ENCODE data around the gene FLVCR2.

Gene FLVCR2

DNA sequence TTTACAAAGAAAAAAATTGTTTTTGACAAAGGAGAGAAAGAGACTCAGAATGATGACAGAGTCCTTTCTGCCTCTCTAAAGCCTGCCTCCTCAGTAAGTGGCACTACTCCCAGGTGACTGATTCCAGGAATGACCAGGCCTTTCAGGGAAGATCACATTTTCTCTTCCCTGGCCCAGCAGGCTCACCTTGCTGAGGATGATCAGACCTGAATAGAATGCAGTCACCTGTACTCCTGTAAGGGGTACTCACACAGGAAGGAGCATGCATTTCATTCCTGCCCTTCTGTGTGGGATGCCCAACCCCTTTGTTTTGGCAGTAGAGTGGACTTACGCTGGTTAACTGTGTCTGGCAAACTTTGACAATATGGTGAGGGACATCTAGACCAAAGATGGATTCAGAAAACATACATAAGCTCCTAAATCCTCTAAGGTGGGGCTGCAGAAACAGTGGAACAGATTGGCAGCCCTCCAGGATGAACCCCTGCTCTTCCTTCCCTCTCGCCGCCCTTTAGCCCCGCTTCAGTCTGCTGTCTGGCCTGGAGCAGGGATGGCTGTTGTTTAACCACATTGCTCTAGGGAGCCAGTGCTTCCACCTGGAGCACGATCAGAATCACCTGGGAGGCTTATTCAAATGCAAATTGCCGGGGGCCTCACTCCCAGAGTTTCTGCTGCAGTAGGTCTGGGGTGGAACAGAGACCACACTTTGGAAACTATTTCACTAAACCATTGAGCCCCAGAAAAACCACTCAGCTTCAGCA, 52.5 kb downstream of the FLVCR2 start:
- DNase-seq (ENCODE audit: low read depth) = no peak

GRCh38 chr14:75631453-75631831, 53.0 kb downstream of the FLVCR2 start:
- DNase-seq (ENCODE audit: low read depth) = no peak

DNA sequence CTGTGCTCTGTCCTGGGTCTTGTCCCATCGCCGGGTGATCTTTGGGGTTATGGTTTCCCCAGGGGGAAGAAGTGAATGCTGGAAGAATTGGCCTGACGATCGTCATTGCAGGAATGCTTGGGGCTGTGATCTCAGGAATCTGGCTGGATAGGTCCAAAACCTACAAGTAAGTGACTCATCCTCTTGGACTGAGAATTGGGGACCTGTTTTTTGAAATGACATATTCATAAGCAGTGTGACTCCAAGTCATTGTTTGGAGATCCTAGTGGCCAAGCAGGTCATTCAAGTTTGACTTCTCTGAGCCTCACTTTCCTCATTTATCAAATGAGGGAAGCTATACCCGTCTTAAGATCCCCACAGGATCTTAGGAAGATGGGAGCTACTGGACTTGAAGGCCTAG, 56.4 kb downstream of the FLVCR2 start:
- no peak for DNase-seq (ENCODE audit: low read depth)

DNA sequence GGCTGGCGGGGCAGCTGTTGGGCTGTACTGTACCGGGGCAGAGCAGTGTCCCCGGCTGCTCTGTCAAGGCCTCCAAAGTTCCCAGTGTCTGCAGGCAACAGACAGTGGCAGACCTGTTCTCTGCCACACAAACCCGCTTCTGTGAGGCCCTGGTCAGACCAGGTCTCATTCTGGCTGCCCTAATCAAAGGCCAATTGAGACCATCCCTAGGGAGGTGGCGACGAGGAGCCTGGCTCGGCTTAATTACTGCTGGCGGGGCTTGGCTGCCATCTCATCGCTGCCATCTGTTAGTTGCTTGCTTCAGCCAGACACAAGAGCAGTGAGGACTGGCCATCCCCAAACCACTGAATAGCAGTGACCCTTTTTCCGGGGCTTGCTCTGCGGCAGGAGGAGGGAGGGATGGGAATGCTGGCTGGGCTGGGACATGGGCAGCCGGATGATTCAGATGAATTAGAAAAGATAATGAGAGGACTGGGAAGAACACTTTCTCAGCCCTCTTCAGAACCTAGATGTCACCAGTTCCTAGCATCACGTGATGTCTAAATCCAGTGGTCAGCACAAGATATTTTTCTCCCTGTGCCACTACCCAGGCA, 57.8 kb downstream of the FLVCR2 start:
- no peak for DNase-seq (ENCODE audit: low read depth)

GRCh38 chr14:75640876-75641275, 62.5 kb downstream of the FLVCR2 start:
- DNase-seq (ENCODE audit: low read depth) = no peak

DNA sequence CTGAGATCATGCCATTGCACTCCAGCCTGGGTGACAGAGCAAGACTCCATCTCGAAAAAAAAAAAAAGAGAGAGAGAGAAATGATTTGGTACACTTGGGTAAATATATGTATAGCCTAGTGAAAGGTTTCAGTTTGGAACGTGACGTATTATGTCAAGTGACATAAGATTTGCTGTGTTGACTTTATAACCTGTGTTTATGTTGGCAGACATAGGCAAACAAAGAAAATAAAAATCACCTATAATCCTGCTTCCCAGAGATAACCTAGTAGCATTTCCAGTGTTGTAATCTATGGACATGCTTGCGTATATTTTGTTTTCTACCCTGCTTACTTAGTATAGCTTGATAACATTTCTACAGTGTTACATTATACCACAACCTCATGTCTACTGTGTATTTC, 65.6 kb downstream of the FLVCR2 start:
- no peak for DNase-seq (ENCODE audit: low read depth)

DNA sequence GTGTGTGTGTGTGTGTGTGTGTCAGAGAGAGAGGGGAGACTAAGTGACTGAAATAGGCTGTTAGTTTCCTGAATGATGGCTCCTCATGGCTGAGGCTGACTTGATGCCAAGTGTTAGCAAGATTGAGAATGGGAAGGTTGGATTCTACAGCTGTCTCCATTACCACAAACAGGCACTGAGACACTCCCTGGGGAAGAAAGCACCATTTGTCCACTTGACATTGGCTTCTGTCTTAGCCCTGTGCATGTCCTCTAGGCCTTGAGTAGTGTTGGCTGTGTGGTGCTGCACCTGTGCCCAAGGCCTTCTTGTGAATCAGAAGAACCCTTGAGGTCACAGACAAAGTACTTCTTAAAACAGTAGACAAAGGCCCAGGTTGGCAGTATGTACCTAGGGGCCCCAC, 66.6 kb downstream of the FLVCR2 start:
- DNase-seq (ENCODE audit: low read depth) = no peak

- DNase-seq (ENCODE audit: low read depth) = no peak
Observed at GRCh38 chr14:75646762-75647161, 68.3 kb downstream of the FLVCR2 start.

DNA sequence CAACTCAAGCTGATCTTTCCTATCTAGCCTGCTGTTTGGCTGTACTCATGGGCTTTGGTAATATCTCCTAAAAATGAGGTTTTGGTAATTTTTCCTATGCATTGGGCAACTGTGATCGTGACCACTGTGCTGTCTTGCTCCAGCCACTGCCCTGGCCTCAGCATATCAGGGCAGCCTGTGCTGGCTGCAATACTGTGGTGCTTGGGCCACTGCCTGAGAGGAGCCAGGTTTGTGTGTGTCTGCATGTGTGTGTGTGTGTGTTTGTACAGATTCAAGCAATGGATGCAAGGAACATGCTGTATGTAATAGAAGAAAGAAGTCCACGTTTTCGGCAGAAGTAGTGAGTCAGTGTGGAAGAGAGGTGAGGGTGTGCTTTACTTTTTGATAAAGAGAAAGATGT, 69.2 kb downstream of the FLVCR2 start:
- no peak for DNase-seq (ENCODE audit: low read depth)

- DNase-seq (ENCODE audit: low read depth) = no peak
Observed at GRCh38 chr14:75648066-75648838, 69.8 kb downstream of the FLVCR2 start.

GRCh38 chr14:75649337-75649736, 70.9 kb downstream of the FLVCR2 start:
- DNase-seq (ENCODE audit: low read depth) = no peak

DNA sequence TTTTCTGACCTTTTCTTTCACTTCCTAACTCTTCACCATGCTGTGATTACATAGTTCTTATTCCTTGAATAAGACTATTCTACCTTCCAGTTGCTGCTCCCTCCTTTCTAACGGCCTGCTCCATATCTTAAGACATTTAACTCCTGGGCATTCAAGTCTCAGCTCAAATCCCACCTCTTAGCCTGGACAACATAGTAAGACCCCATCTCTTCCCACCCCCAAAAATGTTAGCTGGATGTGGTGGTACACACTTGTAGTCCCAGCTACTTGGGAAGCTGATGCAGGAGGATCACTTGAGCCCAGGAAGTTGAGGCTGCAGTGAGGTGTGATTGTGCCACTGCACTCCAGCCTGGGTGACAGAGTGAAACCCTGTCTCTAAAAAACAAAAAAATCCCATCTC, 71.4 kb downstream of the FLVCR2 start:
- no peak for DNase-seq (ENCODE audit: low read depth)

GRCh38 chr14:75650253-75651058, 72.0 kb downstream of the FLVCR2 start:
- DNase-seq (ENCODE audit: low read depth) = no peak

DNA sequence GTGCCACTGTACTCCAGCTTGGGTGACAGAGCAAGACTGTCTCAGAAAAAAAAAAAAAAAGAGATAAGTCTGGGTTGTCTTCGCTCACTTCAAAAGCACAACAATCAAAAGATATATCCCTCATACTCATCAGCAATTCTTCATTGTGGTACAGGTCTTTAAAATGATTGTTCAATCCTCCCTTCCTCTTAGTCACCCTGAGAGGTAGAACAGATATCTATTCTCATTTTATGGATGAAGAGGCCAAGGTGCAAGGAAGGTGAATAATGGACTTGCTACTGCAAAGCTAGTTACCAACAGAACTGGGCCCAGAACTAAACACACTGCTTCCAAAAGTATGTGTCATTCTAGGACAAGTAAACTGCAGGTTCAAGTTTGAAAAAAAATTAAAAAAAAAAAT, 75.1 kb downstream of the FLVCR2 start:
- no peak for DNase-seq (ENCODE audit: low read depth)

DNA sequence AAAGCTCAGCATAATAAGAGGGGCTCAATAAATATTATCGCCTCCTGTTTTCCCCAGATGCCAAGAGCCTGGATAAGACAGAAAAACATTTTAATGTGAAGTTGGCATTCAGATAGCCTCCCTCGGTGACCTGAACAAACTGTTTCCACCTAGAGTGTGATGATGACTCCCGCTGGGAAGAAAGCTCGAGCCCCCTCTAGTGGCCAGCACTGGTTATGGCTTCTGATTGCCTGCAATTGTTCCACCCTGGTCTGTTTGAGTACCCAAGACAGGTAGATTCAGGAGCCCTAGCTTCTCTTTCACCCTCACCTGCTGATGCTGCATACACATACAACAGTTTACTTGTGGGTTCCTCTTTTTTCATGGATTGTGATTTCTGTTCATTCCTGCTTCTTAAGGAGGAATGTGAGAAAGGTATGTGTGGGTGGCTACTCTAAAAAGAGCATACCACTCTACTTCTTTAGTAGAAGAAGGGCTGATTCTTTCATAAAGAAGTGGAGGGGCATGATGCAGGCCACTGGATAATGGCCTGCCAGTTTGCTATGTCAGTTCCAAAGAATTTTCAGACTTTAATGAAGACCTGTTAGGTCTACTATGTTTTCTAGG, 75.8 kb downstream of the FLVCR2 start:
- peak; percentile 75 for DNase-seq (ENCODE audit: low read depth)

- no peak for DNase-seq (ENCODE audit: low read depth)
Observed at GRCh38 chr14:75655235-75655634, 76.8 kb downstream of the FLVCR2 start.

GRCh38 chr14:75657331-75657730, 78.9 kb downstream of the FLVCR2 start:
- no peak for DNase-seq (ENCODE audit: low read depth)

GRCh38 chr14:75658957-75659356, 80.5 kb downstream of the FLVCR2 start:
- DNase-seq (ENCODE audit: low read depth) = no peak

DNA sequence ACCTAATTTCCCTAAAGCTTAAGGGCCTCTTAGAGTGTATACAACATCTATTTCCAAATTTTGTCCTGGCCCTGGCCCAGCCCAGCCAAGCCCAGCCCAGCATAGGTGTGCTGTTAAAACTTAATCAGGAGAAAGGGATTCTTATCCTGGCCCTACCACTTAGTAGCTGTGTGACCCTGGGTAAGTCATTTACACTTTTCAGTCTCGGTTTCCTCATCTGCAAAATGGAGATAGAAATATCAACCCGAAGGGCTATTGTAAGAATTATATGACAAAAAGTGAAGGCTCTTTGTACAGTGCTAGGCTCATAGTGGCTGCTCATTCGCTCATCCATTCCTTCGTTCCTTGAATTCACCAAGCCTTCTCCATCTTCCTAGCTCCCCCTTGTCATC, 81.8 kb downstream of the FLVCR2 start:
- no peak for DNase-seq (ENCODE audit: low read depth)

DNA sequence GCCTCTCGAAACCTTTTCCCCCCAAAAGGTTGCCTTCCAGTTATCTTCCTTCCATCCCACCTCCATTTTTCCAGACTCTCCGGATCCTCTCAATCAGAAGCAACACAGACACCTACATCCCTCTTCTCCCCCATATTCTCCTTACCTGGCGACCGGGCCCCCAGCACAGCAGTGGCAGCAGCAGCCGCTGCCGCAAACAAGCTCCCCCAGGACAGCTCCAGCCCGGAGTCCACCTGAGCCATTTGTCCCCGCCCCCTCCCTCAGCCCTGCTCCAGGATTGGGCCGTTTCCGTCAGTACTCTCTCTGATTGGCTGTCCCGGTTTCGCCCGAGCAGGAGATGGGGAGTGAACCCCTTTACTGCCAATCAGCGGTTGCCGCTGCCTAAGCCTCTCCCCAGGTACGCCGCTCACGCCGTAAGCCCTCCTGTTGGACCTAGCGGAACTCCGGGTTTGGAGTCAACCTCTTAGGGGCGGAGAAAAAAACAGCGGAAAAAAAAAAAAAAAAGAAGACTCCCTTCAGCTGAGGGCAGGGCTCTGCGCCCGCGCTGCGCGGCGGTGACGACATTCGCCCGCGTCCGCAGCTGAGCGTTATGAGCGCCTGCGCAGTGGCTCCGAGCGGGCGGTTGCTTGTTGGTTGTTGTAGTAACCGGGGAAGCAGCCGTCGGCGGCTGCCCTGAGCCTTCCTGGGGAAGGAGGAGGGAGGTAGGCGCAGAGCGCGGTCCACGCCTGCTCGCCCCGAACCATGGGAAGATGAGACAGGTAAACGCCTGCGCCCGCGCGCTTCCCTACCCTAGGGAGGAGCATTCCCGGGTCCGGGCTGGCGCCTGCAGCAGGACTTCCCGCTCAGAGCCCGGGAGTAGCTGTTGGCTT, 82.4 kb downstream of the FLVCR2 start, which contains the start of the genes ERG28 and TTLL5:
TSS of gene ERG28 (minus strand) at position 247 of the 869 bp plus-strand sequence. CDS start 3,374 bp downstream, outside the sequence.
TSS of gene TTLL5 (plus strand) at position 617 of the 869 bp plus-strand sequence. CDS start 1,904 bp downstream, outside the sequence.
- peak; percentile 92 for DNase-seq (ENCODE audit: low read depth)

- DNase-seq (ENCODE audit: low read depth) = no peak
Observed at GRCh38 chr14:75661499-75661814, 83.0 kb downstream of the FLVCR2 start.

Data from activated gamma-delta T cell treated with anti-CD3 and anti-CD28 coated beads, Interleukin-2, amount 50 U/mL, for 16 hours (primary cell).